Fibroblast of lung (primary cell): ENCODE measurements around the gene RCAN2. TPM values are rescaled to one million over a fixed set of nuclear protein-coding genes. Genes with fewer than 3 reads are reported as not detected.

Experiments
- DNase-seq, 2 donors: peaks; one replicate each; pipeline versions ENCODE4 v3.0.0 to v3.0.0-alpha.2; 2010; ENCODE audit warnings: low read depth in 2 of 2
- H2AFZ ChIP-seq: 2 replicates; pipeline ENCODE4 v1.5.1; 2012; ENCODE audit warnings: low read length, control low read depth, inconsistent platforms
- H3K27ac ChIP-seq: 2 replicates; pipeline ENCODE4 v1.5.1; 2011; ENCODE audit warnings: low read length, control low read depth; ENCODE audit not compliant: insufficient read depth
- H3K27me3 ChIP-seq: 2 replicates; pipeline ENCODE4 v1.5.1; 2011; ENCODE audit warnings: mild to moderate bottlenecking, low read length; ENCODE audit not compliant: control insufficient read depth, insufficient read depth
- H3K36me3 ChIP-seq: 2 replicates; pipeline ENCODE4 v1.5.1; 2011; ENCODE audit warnings: low read length; ENCODE audit not compliant: control insufficient read depth, insufficient read depth
- H3K4me1 ChIP-seq: 2 replicates; pipeline ENCODE4 v1.5.1; 2011; ENCODE audit warnings: low read length; ENCODE audit not compliant: control insufficient read depth, insufficient read depth; ENCODE audit errors: extremely low read depth
- H3K4me2 ChIP-seq: 2 replicates; pipeline ENCODE4 v1.5.1; 2011; ENCODE audit warnings: low read length, control low read depth; ENCODE audit not compliant: insufficient read depth; ENCODE audit errors: extremely low read depth
- H3K4me3 ChIP-seq, 4 experiments: fragments of 200-600 bp in 1 of 4; sonication (generic) in 1 of 4; replicated peaks in 1 of 4; 2 replicates each; pipeline ENCODE4 v1.5.1; 2011 to 2016; ENCODE audit warnings: low read length in 4 of 4, low read depth in 3 of 4, mild to moderate bottlenecking in 3 of 4, control low read depth in 2 of 4, inconsistent platforms in 1 of 4, mixed read lengths in 1 of 4; ENCODE audit not compliant: insufficient read depth in 1 of 4; ENCODE audit errors: control extremely low read depth in 1 of 4
- H3K79me2 ChIP-seq: 2 replicates; pipeline ENCODE4 v1.5.1; 2012; ENCODE audit warnings: mild to moderate bottlenecking, low read length, inconsistent platforms; ENCODE audit not compliant: control insufficient read depth, insufficient read depth
- H3K9ac ChIP-seq: 2 replicates; pipeline ENCODE4 v1.5.1; 2011; ENCODE audit warnings: mild to moderate bottlenecking, low read length, control low read depth; ENCODE audit not compliant: insufficient read depth
- H3K9me3 ChIP-seq: 2 replicates; pipeline ENCODE4 v1.5.1; 2012; ENCODE audit warnings: low read depth, low read length; ENCODE audit not compliant: control insufficient read depth, insufficient read depth
- H4K20me1 ChIP-seq: 2 replicates; pipeline ENCODE4 v1.5.1; 2011; ENCODE audit warnings: low read length; ENCODE audit not compliant: control insufficient read depth, insufficient read depth; ENCODE audit errors: extremely low read depth
- EZH2 ChIP-seq: IDR thresholded peaks from 2 replicates; pipeline ENCODE4 v1.5.1; 2012; ENCODE audit warnings: low read length, control low read depth, mild to moderate bottlenecking; ENCODE audit errors: missing control alignments
- polyA plus RNA-seq, 2 donors: library from polyadenylated mRNA; depleted of rRNA in 1 of 2; stranded (reverse) in 1 of 2; unstranded in 1 of 2; fragments of >200 nt; gene quantifications; 2 replicates each; pipeline ENCODE4 v1.2.1, GENCODE V29; 2011 to 2012; ENCODE audit warnings: missing spikeins in 1 of 2
- total RNA-seq: library from RNA; depleted of rRNA; stranded (reverse); fragments of >200 nt; gene quantifications from 2 replicates; pipeline ENCODE4 v1.2.1, GENCODE V29; 2014
- TF ChIP-seq, protein P1 (sequence below), 2 donors: IDR thresholded peaks in 1 of 2; conservative IDR thresholded peaks in 1 of 2; 1 replicate in 1 of 2; 2 replicates in 1 of 2; pipeline ENCODE4 v1.5.1; 2011 to 2012; ENCODE audit warnings: low read length in 2 of 2, control low read depth in 1 of 2, inconsistent platforms in 1 of 2, low read depth in 1 of 2, mild to moderate bottlenecking in 1 of 2

Gene RCAN2
- total and polyA plus RNA-seq, 2 donors (not counting 1 experiment from before 2014, with no cell fraction given) = 11.7 to 38.0 TPM

DNA sequence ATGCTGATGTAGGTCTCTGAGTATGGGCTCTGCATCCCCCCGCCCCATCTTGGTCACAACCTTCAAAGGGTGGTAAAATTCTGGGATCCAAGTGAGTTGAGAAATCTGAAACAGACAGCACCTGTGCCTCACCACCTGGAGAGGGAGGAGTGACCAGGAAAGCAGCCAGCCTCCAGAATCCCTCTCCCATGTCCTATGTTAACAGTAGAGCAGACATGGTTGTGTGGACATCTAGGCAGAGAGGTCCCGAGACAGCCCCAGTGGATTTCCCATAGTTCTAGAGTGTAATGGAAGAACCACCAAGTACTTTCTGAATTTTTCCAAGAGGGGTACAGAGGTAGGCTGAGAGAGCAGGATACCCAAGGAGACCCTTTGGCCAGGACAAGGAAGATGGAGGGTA lies 216.7 kb downstream of the RCAN2 start:
- DNase-seq = no peak
- no peaks in the 10 kb centered on the region for H3K4me1 ChIP-seq
- no peaks in the 10 kb centered on the region for H3K79me2 ChIP-seq
- H2AFZ ChIP-seq = no peak overlapping the region
- H3K36me3 ChIP-seq = no peaks in the 10 kb centered on the region
- TF ChIP-seq, protein P1, sequence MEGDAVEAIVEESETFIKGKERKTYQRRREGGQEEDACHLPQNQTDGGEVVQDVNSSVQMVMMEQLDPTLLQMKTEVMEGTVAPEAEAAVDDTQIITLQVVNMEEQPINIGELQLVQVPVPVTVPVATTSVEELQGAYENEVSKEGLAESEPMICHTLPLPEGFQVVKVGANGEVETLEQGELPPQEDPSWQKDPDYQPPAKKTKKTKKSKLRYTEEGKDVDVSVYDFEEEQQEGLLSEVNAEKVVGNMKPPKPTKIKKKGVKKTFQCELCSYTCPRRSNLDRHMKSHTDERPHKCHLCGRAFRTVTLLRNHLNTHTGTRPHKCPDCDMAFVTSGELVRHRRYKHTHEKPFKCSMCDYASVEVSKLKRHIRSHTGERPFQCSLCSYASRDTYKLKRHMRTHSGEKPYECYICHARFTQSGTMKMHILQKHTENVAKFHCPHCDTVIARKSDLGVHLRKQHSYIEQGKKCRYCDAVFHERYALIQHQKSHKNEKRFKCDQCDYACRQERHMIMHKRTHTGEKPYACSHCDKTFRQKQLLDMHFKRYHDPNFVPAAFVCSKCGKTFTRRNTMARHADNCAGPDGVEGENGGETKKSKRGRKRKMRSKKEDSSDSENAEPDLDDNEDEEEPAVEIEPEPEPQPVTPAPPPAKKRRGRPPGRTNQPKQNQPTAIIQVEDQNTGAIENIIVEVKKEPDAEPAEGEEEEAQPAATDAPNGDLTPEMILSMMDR (conservative IDR thresholded peaks at IDR 0.05 in 1 of 2, IDR thresholded peaks at IDR 0.05 in 1 of 2; ENCODE audit: low read depth in 1 of 2, low read length in 2 of 2) = no peak
- TF ChIP-seq EZH2 = no peak
- H3K9me3 ChIP-seq = no peaks in the 10 kb centered on the region
- H3K4me2 ChIP-seq = no peak overlapping the region
- H3K27ac ChIP-seq = no peak overlapping the region
- H3K4me3 ChIP-seq = no peak overlapping the region
- no peak overlapping the region for H3K9ac ChIP-seq
- H4K20me1 ChIP-seq = no peaks in the 10 kb centered on the region
- no peaks in the 10 kb centered on the region for H3K27me3 ChIP-seq

DNA sequence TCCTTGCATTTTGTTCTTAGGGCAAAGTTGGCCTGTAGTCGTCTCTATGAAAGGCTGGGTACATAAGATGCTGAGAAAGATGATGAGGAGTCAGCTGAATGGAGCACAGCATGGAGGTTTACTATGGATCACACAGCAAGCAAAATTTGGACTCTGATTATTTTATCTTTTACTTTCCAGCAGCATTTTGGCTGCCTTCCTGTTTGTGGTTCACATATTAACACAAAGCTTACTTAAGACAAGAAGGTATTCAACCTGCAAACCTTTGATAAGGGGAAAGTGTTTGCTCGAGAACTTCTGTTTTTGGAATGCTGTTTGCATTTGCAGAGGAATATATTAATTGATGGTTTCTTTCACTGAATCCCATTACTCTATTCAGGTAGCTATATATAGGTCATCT lies 217.3 kb downstream of the RCAN2 start:
- TF ChIP-seq, protein P1 (conservative IDR thresholded peaks at IDR 0.05 in 1 of 2, IDR thresholded peaks at IDR 0.05 in 1 of 2; ENCODE audit: low read depth in 1 of 2, low read length in 2 of 2) = no peak
- no peak for TF ChIP-seq EZH2
- H3K9me3 ChIP-seq = no peaks in the 10 kb centered on the region
- H3K4me1 ChIP-seq = no peaks in the 10 kb centered on the region
- no peak for DNase-seq
- H3K4me2 ChIP-seq = no peak overlapping the region
- H3K27me3 ChIP-seq = no peaks in the 10 kb centered on the region
- H2AFZ ChIP-seq = no peak overlapping the region
- no peak overlapping the region for H3K4me3 ChIP-seq
- no peak overlapping the region for H3K9ac ChIP-seq
- no peaks in the 10 kb centered on the region for H3K79me2 ChIP-seq
- H3K27ac ChIP-seq = no peak overlapping the region
- no peaks in the 10 kb centered on the region for H4K20me1 ChIP-seq
- H3K36me3 ChIP-seq = no peaks in the 10 kb centered on the region

- H4K20me1 ChIP-seq = no peaks in the 10 kb centered on the region
- H3K27me3 ChIP-seq = no peaks in the 10 kb centered on the region
- H3K4me2 ChIP-seq = no peak overlapping the region
- no peak for TF ChIP-seq EZH2
- TF ChIP-seq, protein P1 (conservative IDR thresholded peaks at IDR 0.05 in 1 of 2, IDR thresholded peaks at IDR 0.05 in 1 of 2; ENCODE audit: low read depth in 1 of 2, low read length in 2 of 2) = no peak
- H3K9me3 ChIP-seq = no peaks in the 10 kb centered on the region
- no peaks in the 10 kb centered on the region for H3K79me2 ChIP-seq
- no peak overlapping the region for H3K27ac ChIP-seq
- H3K9ac ChIP-seq = no peak overlapping the region
- DNase-seq = no peak
- H3K4me1 ChIP-seq = no peaks in the 10 kb centered on the region
- no peak overlapping the region for H2AFZ ChIP-seq
- no peaks in the 10 kb centered on the region for H3K36me3 ChIP-seq
- H3K4me3 ChIP-seq = no peak overlapping the region
These were observed 219.5 kb downstream of the RCAN2 start for GRCh38 chr6:46271728-46272127.
